NCI-H1105 (cell line): ENCODE data around the gene CD6.

Source experiments
- DNase-seq: peaks from one replicate; lab custom pipeline; 2025; lab: John Stamatoyannopoulos, UW

CD6 gene

DNA sequence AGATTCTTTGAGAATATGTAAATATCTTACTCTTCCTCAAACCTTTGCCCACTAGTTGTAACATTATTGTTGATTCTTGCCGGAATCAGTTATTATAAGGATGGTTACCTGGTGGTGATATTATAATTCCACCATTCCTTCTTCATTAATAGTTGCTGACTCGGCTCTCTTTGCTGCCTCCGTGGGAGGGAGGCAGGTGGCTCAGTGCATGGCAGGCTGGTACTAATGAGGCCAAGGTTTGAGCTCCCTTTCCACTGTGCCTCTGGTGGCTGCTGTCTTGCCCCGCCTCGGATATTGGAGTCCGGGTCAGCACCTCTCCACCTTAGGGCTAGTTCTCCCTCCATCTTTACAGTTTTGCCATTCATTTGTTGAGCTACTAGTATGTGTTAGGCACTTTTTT is 12.7 kb downstream of the CD6 start:
- no peak for DNase-seq

DNA sequence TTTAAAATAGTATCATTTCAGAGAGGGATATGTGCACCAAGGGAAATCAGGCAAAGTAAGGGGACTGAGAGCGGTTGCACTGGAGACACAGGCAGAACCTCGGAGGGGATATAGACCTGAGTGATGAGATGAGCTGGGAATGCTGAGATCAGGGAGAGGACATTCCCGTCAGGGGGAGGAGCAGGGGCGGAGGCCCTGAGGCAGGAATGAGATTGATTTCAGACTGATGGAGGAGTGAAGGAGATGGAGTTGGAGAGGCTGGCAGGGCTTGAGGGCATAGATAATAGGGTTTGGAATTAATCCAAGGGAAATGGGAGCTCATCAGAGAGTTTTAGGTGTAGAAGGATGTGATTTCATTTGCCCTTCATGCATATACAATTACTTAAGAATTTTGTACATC is 13.2 kb downstream of the CD6 start:
- no peak for DNase-seq

DNA sequence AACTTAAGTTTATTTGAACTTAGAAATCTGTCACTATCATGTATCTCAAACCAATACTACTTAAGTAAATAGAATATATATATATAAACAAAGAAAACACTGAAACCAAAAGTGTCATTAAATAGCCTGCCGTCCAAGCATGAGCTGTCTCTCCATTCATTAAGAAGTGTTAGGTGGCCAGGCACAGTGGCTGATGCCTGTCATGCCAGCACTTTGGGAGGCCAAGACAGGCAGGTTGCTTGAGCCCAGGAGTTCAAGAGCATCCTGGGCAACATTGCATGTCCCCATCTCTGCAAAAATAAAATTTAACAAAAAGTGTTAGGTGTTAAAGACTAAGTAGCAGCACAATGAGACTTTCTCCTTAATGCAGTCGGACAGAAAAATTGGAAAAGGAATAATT is 14.0 kb downstream of the CD6 start:
- no peak for DNase-seq

DNA sequence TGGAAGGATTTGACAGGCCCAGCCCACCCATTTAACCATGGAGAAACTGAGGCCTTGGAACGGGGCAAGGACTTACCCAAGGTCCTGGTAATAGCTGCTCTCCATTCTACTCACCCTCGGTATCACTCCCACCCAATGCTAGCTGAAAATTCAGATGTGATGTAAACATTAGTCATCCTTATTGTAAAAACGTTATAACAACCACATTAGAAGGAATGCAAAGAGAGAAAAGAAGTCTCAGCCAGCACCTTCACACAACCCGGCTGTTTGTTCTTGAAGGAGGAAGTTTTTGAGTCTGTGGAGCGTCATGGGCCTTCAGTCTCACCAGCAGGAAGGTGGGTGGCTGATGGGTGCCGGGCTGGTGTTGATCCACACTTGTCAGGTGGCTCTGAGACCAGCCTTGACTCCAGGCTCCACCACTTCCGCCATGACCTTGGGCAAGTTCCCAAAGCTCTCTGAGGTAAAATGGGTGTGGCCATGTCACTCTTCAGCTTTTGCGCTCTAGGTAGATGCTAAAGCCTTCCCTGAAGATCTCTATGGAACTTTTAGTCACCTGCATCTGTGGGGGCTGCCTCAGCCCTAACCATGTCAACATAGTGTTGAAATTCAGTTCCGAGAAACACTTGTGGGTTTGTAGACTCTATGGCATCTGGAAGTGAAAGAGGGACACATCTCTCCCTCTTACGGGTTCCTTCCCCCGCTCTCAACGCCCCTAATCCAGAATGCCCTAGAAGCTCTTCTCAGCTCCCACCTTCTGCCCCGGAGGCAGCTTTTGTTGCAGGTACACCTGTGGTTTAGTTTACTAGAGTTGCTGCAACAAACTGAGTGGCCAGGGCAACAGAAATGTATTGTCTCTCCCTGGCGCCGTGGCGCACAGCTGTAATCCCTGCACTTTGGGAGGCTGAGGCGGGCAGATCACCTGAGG is 14.8 kb downstream of the CD6 start:
- no peak for DNase-seq

DNA sequence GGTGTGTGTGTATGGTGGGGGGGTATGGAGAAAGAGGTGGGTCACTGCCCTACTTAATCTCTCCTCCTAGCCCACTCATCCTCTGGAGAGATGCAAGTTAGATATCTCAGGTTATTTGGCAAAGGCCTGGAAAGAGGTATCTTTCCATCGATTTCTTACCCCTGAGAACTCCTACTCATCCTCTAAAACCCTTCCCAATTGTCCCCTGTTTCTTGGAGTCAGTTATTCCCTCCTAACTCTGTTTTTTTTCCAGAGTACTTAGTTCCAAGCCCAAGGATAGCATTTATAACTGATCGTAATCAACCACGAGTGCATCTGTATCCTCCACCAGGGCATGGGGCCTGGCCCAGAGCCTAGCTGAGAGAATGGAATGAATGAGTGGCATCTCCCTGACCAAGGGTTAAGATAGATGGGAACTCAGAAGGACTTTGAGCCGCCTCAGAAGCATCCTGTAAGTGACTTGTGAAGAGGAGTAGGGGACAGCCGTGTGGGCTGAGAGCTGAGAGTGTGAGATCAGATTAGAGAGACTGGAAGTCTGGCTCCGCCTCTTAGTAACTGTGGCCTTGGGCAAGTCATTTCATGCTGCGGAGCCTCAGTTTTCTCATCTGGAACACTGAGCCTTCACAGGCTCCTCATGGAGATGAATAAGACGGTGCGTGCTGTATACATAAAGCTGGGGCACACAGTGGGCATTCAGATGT is 16.2 kb downstream of the CD6 start:
- no peak for DNase-seq

DNA sequence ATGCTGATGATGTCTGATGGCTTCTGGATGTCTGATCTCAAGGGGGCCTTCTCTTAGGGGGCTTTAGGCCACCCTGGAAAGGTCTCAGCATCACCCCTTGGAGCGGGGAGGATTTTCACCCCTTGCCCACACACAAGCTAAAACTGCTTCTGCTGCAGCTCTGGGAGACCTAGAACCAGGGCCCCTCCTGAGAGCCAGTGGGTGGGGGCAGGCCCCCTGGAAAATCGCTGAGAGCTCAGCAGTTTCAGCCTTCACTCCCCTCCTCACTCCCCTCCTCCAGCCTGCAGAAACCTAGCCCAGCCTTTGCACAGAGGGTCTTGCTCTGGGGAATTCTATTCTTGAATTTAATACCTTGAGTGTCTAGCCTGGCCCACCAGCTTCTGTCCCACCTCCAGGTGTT is 17.2 kb downstream of the CD6 start:
- DNase-seq = no peak

DNA sequence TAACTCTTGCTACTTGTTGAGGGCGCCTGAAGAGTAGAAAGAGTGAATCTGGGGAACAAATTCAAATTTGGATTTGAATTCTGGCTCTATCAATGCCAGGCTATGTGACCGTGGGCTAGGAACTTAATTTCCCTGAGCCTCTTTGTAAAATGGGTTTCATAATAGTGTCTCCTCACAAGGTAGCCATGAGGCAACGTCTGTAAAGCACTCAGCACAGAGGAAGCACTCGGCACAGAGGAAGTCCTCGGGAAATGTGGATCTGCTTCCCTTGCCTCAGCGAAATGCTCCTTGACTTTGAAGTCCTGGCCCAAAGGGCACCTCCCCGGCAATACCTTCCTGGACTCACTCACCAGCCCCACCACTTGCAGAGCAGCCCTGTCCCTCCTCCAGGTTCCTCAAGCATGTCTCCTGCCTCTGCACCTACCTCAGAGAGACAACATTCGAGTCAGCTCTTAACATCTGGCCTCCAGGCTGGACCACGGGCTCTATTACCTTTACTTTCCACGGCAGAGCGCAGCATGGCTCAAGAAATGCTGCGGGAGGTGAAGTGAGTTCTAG is 17.7 kb downstream of the CD6 start:
- no peak for DNase-seq

DNA sequence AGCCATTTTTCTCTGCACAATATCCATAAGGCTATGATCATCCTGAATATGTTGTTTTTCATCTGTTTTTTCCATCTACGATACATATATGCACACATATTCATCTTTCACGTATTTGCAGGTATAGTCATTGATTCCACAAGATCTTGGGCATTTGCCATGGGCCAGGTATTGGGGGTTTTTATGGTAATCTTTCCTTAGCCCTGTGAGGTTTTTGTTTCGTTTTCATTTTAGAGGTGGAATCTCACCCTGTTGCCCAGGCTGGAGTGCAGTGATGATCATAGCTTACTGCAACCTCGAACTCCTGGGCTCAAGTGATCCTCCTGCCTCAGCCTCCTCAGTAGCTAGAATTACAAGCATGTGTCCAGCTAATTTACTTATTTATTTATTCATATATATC is 20.0 kb downstream of the CD6 start:
- no peak for DNase-seq

DNA sequence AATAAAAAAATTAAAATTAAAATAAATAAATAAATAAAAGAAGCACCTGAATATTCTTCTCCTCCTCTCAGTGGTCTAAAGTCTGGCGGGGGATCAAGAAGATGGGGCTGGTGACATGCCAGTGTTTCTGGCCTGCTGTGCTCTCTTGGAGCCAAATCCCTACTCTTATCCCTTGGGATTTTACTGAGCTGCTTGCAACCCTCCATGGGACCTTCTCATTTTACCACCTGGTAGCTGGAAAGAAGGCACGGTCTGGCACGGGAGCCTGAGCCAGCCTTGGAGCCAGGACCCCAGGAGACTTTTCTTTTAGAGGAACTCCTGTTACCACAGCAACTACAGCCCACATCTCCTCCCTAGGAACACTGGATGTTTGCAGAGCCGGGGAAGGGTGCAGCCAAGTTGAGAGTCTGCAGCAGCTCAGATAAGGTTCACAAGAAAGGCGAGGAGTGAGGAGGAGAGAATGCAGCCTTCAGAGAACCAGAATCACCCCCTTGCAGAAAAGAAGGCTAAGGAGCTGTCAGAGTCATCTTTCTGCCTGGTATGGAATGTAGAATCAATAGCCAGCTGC is 21.4 kb downstream of the CD6 start:
- DNase-seq = no peak

DNA sequence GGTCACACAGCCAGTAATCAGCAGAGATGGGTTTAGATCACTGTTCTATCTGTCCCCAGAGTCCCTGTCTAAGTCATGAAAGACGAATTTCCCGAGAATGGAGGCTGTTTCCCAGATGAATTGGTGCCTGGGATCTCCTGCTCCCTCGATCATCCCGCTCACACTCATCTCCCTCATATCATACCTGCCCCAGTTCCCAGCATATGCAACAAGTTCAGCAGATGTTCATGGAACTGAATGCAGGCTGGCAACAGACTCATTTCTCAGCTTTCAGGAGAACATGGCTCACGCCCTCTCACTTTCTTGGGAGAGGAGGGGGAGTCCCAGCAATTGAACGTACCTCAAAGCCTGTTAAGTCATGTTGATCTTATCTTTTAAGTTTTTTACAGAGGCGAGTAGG is 22.1 kb downstream of the CD6 start:
- DNase-seq = no peak

DNA sequence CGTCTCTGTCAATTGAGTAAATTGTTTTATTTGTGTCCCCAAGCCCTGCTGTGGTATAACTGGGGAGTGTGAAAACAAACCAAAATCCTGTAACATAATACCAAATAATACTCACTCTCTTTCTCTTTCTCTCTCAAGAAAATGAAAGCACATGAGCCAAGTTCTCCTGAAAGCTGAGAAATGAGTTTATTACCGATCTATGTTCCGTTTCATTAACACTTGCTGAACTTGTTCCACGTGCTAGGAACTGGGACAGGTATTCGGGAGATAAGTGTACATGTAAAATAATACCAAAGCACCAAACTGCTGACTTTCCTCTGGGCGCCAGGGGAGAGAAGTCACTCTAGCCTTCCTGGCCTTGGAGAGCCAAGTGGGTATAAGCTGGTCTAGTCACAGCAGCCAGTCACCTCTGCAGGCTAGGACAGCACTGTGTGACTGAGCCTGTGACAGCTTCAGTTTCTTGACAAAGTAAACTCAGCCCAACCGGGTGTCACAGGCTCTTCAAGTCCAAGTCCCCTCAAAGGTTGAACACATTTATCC is 23.1 kb downstream of the CD6 start:
- DNase-seq = no peak

DNA sequence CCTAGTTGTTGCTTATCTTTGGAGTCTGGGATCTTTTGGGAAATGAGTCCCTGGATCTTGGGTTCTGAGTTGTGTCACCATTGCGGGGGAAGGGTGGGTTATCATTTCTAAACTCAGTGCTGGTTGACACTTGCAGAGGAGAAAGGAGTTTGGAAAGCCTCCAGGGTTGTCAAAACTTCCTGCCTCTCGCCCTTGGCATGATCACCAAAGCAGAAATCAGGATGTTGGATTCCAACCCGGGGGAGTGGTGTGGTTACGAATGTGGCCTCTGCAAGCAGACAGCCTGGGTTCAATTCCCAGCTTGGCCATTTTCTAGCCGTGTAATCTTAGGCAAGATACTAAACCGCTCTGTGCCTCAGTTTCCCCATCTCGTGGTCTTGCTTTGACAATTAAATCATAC is 24.3 kb downstream of the CD6 start:
- no peak for DNase-seq

DNA sequence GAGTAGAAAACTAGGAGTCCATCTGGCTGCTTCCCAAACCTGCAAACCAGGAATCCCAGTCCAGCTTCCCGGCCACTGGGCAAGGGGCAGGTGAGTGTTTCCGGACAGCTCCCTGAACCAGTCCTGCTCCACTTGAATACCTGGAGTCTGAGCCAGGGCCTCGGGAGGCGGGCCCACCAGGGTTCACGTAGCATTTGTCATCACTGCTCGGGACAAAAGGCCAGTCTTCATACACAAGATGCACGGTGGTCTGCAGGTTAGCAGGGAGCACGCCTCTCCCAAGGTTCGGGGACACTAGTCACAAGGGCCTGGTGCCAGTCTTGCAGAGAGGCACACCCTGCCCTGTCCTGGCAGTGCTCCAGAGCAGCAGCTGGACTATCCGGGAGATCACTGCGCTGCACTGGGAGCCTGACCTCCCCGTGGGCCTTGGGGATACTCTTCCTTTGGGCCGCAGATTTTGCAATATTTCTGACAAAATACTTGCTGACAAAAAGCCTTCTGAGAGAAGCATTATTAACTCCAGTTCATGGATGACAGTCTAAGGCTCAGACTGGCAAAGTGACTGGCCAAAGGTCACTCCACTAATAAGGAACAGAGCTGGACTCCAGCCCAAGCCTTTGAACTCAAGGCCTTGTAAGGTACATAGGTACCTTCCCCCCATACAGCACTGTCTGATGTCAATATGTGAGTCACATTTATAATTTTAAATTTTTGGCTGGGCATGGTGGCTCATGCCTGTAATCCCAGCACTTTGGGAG is 25.1 kb downstream of the CD6 start:
- no peak for DNase-seq

DNA sequence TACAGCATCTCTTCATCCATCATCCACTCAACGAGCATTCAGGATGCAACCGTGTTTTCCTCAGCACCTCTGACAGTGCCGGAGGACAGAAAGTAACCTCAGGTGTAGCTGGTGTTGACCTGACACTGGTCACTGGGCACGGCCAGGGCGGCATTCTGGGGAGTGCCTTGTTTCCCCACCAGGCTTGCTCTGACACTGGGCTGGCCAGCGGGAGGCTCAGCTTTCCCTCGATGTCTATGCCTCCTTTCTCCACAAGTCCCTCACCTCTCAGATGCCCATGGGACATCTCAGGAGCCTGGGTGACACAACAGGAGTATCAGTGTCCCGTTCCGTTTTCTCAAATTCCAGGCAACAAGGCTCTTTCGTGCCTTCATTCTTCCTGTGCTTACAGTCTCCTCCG is 28.9 kb downstream of the CD6 start:
- no peak for DNase-seq

DNA sequence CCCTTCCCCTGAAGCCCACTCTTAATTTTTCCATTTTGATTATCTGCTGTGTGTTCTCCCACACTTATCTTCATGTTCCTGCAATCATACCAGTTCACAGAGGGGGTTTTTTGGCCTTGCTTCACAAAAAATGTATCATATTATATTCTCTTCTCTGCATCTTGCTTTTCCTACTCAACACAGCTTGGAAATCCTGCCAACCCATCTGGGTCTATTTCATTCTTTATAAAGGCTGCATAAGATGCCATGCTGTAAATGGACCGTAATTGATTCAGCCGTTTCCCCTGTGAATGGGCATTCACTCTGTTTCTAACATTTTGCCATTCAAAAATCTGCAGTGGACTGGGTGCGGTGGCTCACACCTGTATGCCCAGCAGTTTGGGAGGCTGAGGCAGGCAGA is 30.5 kb downstream of the CD6 start:
- DNase-seq = no peak

DNA sequence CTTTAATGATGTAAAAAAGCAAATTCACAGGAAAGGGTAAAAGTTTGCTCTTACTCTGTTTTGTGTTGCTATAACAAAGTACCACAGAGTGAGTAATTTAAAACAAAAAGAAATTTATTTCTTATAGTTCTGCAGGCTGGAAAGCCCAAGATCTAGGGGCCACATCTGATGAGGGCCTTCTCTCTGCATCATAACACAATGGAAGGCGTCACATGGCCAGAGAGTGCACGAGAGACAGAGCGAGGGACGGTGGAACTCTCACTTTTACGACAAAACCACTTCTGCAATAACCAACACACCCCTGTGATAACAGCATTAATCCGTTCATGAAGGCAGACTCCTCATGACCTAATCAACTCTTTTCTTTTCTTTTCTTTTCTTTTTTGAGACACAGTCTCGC is 31.1 kb downstream of the CD6 start:
- no peak for DNase-seq

DNA sequence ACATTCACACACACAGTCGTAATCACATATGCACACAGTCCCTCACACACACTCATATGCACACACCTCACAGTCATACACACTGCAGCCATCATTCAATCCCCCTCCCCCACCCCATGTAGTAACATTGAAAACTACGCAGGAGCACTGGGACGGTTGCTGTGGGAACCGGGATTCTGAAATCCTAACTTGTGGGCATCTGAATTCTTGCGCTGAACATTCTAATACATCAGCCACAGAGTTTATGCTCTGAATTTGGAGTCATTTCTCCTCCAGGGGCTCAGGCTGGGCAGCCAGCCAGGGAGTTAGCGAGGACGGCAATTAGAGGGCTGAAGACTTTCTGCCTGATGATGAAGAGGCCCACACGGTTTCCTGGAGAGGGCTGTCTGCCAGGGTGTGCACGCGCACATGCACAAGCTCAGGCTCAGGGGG is 32.7 kb downstream of the CD6 start:
- DNase-seq = peak; percentile 71

DNA sequence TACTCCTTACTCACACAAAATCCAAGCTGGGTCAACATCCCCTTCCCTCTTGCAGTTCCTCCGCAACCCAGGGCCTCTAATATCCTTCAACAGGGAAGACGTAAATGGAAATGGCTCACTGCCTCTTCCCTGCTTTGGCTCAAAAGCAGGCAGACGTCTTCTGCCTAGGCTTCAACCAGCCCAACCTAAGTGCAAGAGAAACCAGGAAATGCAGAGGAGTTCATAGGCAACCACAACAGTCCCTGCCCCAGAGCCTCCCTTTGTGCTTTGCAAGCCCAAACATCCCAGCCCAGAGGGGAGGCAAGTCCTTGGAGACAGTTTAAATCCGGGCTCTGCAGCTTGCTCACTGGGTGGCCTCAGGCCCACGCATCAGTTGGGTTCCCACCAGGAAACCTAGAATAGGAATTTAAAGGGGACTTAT is 33.3 kb downstream of the CD6 start:
- no peak for DNase-seq

DNA sequence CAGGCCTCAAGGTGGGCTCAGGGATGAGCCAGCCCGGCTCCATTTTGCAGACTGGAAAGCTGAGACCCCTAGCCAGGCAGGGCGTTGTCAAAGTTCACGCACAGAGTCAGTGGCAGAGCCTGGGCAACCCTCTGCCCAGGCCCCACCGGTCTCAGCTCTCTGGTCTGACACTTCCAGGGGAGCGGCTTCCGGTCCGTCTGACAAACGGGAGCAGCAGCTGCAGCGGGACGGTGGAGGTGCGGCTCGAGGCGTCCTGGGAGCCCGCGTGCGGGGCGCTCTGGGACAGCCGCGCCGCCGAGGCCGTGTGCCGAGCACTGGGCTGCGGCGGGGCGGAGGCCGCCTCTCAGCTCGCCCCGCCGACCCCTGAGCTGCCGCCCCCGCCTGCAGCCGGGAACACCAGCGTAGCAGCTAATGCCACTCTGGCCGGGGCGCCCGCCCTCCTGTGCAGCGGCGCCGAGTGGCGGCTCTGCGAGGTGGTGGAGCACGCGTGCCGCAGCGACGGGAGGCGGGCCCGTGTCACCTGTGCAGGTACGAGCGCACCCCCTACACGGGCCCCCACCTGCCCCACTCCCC is 36.0 kb downstream of the CD6 start:
- peak; percentile 7 for DNase-seq

DNA sequence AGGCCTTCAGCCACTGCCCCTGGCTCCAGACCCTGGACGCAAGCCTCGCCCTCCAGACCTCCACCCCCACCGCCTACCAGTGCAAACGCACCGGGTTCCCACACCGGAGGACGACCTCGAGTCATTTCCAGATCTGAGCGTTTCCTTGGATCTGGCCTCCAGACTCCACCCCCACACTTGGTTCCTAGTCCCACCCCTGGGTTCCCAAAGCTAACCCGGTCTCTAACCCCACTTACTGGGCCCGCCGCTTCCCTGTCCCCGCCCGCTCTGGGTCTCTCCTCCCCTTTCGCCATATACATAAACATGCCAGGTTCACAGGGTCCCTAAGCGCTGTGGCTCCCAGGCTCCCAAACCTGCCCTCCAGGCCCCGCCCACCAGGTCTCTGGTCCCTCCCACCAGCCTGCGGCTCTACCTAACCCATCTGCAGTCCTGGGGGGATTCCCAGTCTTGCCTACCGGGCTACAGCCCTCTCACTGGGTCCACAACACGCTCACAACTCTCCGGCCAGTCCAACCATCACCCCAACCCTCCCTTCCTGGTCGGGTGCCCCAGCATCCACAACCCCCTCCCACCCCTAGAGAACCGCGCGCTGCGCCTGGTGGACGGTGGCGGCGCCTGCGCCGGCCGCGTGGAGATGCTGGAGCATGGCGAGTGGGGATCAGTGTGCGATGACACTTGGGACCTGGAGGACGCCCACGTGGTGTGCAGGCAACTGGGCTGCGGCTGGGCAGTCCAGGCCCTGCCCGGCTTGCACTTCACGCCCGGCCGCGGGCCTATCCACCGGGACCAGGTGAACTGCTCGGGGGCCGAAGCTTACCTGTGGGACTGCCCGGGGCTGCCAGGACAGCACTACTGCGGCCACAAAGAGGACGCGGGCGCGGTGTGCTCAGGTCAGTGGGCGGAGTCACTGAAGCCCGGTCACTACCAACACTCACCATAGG is 36.7 kb downstream of the CD6 start:
- no peak for DNase-seq
